GM18909 (cell line): ENCODE data around the gene PLEKHS1.
"Not testable (repeated sequence)": the region's sequence is repeated elsewhere in the genome, so short reads cannot be mapped to it uniquely, and the experiment has no call there.

Source experiments
- ATAC-seq: cut with Tn5 transposase; IDR thresholded peaks from one replicate; pipeline ENCODE4 v1.9.1; 2021; ENCODE audit warnings: mild to moderate bottlenecking; ENCODE audit not compliant: unreplicated experiment, poor library complexity

Gene PLEKHS1

DNA sequence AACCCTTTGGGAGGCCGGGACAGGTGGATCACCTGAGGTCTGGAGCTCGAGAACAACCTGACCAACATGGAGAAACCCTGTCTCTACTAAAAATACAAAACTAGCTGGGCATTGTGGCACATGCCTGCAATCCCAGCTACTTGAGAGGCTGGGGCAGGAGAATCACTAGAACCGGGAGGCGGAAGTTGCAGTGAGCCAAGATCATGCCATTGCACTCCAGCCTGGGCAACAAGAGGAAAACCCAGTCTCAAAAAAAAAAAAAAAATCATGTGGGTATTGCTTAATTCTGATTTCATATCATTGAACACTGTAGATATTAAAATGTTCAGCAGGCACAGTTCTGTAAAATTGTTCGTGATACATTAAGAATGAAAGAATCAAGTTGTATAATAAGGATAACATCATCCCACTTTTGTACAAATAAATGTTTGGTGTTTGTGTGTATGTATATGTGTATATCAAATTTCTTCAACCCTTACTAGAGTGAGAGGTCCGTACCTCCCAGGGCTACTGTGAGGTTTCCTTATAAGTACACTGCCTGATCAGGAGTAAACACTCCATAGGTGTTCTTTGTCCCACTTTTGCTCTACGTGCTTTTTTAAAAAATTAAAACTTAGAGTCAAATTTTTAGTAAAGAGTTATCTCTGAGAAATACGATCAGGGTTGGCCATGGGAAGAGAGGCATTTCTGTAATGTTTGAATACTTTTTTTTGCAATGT lies 31.7 kb downstream of the PLEKHS1 start:
- ATAC-seq: no peak

DNA sequence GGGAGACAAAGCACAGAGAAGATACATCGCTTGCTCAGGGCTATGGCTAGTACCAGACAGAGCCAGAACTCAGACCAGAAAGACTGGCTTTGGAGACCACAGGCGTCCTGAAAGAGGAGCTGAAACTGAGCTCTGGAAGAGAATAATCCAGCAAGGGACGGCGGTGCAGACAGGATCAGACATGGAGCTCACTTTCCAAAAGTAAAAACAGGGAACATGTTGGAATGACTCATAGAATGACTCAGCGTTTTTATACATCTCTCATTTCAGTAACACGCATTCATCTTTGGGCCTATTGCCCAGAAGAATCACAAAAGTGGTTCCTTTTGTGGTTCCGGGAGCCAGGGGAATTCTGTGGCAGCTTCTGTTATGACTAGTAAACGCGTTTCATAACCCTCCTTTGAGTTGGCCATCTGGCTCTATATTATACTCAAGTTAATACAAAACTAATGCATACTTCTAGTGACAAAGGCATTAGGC lies 37.2 kb downstream of the PLEKHS1 start:
- ATAC-seq: peak; percentile 89

DNA sequence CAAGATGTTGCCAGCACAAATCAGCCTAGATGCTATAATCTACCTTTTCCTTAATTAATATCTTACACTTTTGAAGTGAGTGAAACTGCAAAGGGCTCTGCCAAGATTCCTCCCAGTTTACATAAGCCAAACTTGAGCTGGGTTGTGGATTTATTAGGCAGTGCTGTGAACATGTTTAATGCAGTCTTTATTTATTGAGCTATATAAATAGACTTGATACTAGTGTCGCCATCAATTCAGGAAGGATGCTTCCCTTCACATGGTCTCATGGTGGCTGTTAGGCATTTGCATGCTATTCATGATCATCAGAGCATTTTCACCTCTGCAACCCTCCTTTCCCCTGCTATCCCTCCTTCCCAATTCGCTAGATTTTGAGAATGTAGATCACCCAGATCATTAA lies 40.2 kb downstream of the PLEKHS1 start:
- no peak for ATAC-seq

- no peak for ATAC-seq
Measured at GRCh38 chr10:113801569-113801968, 50.1 kb downstream of the PLEKHS1 start.

- ATAC-seq: no peak
Measured at GRCh38 chr10:113802997-113803396, 51.5 kb downstream of the PLEKHS1 start.

DNA sequence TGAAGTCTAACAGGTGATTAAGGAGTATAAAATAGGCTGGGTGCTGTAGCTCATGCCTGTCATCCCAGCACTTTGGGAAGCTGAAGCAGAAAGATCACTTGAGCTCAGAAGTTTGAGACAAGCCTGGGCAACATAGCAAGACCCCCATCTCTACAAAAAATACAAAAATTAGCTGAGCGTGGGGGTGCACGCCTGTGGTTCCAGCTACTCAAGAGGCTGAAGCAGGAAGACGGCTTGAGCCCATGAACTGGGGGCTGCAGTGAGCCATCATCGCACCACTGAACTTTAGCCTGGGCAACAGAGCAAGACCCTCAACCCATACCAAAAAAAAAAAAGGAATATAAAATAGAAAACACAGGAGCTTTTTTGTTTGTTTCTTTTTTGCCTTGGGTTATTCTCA lies 55.0 kb downstream of the PLEKHS1 start:
- no peak for ATAC-seq

GRCh38 chr10:113808168-113808567 lies 56.7 kb downstream of the PLEKHS1 start:
- ATAC-seq: no peak

GRCh38 chr10:113814700-113815099 lies 63.2 kb downstream of the PLEKHS1 start:
- not testable (repeated sequence) for ATAC-seq

DNA sequence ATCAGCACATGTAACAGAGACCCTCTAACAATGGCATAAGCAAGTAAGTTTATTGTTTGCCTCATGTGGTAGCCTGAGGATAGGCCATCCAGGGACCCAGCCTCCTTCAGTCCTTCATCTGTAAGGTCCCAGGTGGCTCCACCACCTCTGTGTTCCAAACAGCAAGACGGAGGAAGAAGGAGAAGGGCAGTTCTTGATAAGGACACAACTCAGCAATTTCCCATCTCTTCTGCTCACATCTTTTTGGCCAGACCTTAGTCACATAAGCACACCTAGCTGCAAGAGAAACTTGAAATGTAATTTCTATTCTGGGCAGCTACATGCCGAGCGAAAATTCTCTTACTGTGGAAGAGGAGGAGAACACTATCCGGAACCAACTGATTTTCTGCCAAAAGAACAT lies 68.5 kb downstream of the PLEKHS1 start:
- ATAC-seq: no peak

- ATAC-seq: no peak
Measured at GRCh38 chr10:113820507-113820906, 69.0 kb downstream of the PLEKHS1 start.

DNA sequence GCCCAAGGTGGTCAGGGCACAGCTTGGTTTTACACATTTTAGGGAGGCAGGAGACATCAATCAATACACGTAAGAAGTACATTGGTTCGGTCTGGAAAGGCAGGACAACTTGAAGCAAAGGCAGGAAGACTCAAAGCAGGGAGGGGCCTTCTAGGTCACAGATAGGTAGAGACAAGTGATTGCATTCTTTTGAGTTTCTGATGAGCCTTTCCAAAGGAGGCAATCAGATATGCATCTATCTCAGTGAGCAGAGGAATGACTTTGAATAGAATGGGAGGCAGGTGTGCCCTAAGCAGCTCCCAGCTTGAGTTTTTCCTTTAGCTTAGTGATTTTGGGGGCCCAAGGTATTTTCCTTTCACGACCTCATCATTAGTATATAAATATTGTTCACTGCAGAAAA lies 69.8 kb downstream of the PLEKHS1 start:
- ATAC-seq: not testable (repeated sequence)

DNA sequence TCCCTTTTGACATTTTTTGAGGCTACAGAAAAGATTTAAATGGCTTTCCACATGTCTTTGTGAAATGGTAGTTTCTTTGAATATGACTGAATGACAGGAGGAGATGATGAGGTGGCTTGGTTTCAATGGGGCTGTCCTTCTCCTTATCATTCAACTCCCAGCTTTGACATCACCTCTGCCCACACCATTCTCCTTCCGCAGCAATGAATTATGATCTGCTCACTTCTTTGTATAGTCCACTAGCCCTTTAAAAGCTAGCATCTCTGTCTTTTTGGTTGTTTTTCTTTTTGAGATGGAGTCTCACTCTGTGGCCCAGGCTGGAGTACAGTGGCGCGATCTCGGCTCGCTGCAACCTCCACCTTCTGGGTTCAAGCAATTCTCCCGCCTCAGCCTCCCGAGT lies 70.7 kb downstream of the PLEKHS1 start:
- ATAC-seq: no peak

- no peak for ATAC-seq
Measured at GRCh38 chr10:113823389-113823788, 71.9 kb downstream of the PLEKHS1 start.

DNA sequence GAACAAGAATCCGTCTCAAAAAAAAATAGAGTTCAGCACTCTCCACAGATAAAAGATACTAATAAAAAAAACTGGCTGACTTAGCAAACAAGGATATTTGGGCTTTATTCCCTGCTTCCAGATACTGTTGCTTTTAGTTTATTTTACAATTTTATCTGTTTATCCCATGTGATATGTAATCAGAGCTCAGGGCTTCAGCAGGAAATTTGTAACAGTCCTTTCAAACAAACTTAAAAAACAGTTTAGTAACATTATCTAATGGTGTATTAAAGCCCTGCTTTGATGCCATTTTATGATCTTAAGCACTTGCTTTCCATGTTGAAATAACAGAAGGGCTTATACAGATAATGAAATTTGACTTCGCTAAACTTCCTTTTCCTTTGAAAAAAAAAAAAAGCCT lies 74.3 kb downstream of the PLEKHS1 start:
- ATAC-seq: no peak

- ATAC-seq: not testable (repeated sequence)
Measured at GRCh38 chr10:113828567-113828966, 77.1 kb downstream of the PLEKHS1 start.
